ENCODE measurements around the gene MICAL1.

Gene MICAL1, protein sequence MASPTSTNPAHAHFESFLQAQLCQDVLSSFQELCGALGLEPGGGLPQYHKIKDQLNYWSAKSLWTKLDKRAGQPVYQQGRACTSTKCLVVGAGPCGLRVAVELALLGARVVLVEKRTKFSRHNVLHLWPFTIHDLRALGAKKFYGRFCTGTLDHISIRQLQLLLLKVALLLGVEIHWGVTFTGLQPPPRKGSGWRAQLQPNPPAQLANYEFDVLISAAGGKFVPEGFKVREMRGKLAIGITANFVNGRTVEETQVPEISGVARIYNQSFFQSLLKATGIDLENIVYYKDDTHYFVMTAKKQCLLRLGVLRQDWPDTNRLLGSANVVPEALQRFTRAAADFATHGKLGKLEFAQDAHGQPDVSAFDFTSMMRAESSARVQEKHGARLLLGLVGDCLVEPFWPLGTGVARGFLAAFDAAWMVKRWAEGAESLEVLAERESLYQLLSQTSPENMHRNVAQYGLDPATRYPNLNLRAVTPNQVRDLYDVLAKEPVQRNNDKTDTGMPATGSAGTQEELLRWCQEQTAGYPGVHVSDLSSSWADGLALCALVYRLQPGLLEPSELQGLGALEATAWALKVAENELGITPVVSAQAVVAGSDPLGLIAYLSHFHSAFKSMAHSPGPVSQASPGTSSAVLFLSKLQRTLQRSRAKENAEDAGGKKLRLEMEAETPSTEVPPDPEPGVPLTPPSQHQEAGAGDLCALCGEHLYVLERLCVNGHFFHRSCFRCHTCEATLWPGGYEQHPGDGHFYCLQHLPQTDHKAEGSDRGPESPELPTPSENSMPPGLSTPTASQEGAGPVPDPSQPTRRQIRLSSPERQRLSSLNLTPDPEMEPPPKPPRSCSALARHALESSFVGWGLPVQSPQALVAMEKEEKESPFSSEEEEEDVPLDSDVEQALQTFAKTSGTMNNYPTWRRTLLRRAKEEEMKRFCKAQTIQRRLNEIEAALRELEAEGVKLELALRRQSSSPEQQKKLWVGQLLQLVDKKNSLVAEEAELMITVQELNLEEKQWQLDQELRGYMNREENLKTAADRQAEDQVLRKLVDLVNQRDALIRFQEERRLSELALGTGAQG

GRCh38 chr6:109455437-109456110 lies at the start of gene MICAL1:
MICAL1 (minus strand) TSS chr6:109455772; CDS start chr6:109454196, 1,576 bp downstream.
- TF ChIP-seq POLR2AphosphoS5 (IDR thresholded peaks at IDR 0.05; ENCODE audit: borderline replicate concordance, low read depth, low read length), result peak; percentile 44; the same call in 1 of the 2 replicates
- TF ChIP-seq EZH2 (IDR thresholded peaks at IDR 0.05), result no peak
- peak within 1 kb of the TSS; percentile 84 for H3K4me3 ChIP-seq
- no peaks in the 10 kb centered on the region for H3K9me3 ChIP-seq (ENCODE audit: low read depth, low read length)
- no peaks in the 10 kb centered on the region for H3K36me3 ChIP-seq (ENCODE audit: insufficient read depth, low read length)
- H3K9ac ChIP-seq (ENCODE audit: insufficient read length), result peak within 1 kb of the TSS; percentile 66
- H3K27ac ChIP-seq, result peak within 1 kb of the TSS; percentile 57; the same call in 1 of the 2 replicates
- DNase-seq (ENCODE audit: low read depth, low spot score), result no peak

GRCh38 chr6:109503327-109504224 lies 48.0 kb upstream of the MICAL1 start:
- Histone ChIP-seq H3K36me3 (ENCODE audit: insufficient read depth, low read length) (no peaks in the 10 kb centered on the region), H3K9me3 (ENCODE audit: low read depth, low read length) (no peaks in the 10 kb centered on the region), H3K9ac (ENCODE audit: insufficient read length) (no peak overlapping the region), H3K4me3 (no peak overlapping the region), H3K27ac (no peak overlapping the region)
- no peak for DNase-seq (ENCODE audit: low read depth, low spot score)
- no peak for TF ChIP-seq POLR2AphosphoS5 (IDR thresholded peaks at IDR 0.05; ENCODE audit: borderline replicate concordance, low read depth, low read length)
- no peak for TF ChIP-seq EZH2 (IDR thresholded peaks at IDR 0.05)
- no peak for TF ChIP-seq FOXP2 (optimal IDR thresholded peaks at IDR 0.05; ENCODE audit: control extremely low read depth, extremely low read length, insufficient read depth)

DNA sequence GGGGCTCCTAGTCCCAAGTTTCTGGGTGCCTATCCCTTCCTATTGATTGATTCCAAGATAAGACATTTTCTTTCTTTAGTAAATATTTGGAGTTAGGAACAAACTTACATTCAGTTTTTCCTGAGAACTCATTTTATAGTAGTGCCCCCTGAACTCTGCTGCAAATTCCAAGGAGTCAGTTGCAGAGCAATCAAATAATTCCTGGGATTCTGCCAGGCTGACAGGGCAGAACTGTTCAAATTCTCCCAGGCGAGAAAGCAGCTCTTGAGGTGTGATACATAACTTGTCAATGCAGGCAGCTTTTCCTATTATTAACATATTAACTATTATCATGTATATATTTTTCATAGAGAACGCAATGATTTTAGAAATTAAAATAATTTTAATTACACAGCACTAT lies 43.4 kb upstream of the MICAL1 start:
- no peak for DNase-seq (ENCODE audit: low read depth, low spot score)
- H3K4me3 ChIP-seq, result no peak overlapping the region
- no peaks in the 10 kb centered on the region for H3K36me3 ChIP-seq (ENCODE audit: insufficient read depth, low read length)
- TF ChIP-seq FOXP2 (optimal IDR thresholded peaks at IDR 0.05; ENCODE audit: control extremely low read depth, extremely low read length, insufficient read depth) (no peak), EZH2 (IDR thresholded peaks at IDR 0.05) (no peak), POLR2AphosphoS5 (IDR thresholded peaks at IDR 0.05; ENCODE audit: borderline replicate concordance, low read depth, low read length) (no peak)
- H3K27ac ChIP-seq, result no peak overlapping the region
- no peaks in the 10 kb centered on the region for H3K9me3 ChIP-seq (ENCODE audit: low read depth, low read length)
- no peak overlapping the region for H3K9ac ChIP-seq (ENCODE audit: insufficient read length)

- no peak for DNase-seq (ENCODE audit: low read depth, low spot score)
- Histone ChIP-seq H3K4me3 (no peak overlapping the region), H3K27ac (no peak overlapping the region), H3K9ac (ENCODE audit: insufficient read length) (no peak overlapping the region), H3K9me3 (ENCODE audit: low read depth, low read length) (no peaks in the 10 kb centered on the region), H3K36me3 (ENCODE audit: insufficient read depth, low read length) (no peaks in the 10 kb centered on the region)
- TF ChIP-seq FOXP2 (optimal IDR thresholded peaks at IDR 0.05; ENCODE audit: control extremely low read depth, extremely low read length, insufficient read depth) (no peak), EZH2 (IDR thresholded peaks at IDR 0.05) (no peak), POLR2AphosphoS5 (IDR thresholded peaks at IDR 0.05; ENCODE audit: borderline replicate concordance, low read depth, low read length) (no peak)
These were observed 42.5 kb upstream of the MICAL1 start for GRCh38 chr6:109498052-109498451.

DNA sequence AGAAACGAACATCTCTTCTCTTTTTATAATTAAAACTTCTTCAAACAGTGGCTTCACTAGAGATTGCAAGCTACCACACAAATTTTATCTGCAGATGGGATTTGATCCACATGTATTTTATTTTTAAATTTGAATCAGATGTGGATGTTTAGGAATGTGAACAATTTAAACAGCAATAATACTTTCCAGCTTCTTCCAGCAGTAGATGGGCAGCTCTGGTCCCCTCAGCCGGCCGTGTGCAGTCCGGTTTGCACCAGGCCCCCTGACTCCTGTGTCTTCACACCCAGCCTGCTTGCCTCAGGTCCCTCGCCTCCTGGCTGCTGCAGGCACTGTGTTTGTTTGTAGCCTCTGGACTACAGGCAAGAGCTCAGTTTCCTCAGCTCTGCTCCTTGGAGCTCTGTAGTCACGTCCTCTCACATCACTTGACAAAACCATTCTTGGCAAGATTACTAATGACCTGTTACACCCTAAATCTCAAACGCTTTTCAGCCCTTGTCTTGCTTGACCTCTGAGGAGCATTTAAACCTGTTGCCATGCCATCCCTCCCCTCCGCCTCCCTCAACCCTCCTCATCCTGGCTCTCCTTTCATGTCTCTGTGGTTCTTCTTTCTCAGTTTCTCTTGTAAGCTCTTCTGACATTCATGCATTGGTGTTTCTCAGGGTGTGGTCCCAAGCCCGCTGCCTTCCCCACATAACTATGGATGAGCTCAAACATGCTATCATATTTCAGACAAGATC lies 40.6 kb upstream of the MICAL1 start:
- no peaks in the 10 kb centered on the region for H3K9me3 ChIP-seq (ENCODE audit: low read depth, low read length)
- H3K4me3 ChIP-seq, result no peak overlapping the region
- TF ChIP-seq FOXP2 (optimal IDR thresholded peaks at IDR 0.05; ENCODE audit: control extremely low read depth, extremely low read length, insufficient read depth), result no peak
- no peak for TF ChIP-seq POLR2AphosphoS5 (IDR thresholded peaks at IDR 0.05; ENCODE audit: borderline replicate concordance, low read depth, low read length)
- TF ChIP-seq EZH2 (IDR thresholded peaks at IDR 0.05), result no peak
- no peak overlapping the region for H3K27ac ChIP-seq
- no peak for DNase-seq (ENCODE audit: low read depth, low spot score)
- H3K9ac ChIP-seq (ENCODE audit: insufficient read length), result no peak overlapping the region
- H3K36me3 ChIP-seq (ENCODE audit: insufficient read depth, low read length), result no peaks in the 10 kb centered on the region

- Histone ChIP-seq H3K36me3 (ENCODE audit: insufficient read depth, low read length) (no peaks in the 10 kb centered on the region), H3K4me3 (no peak overlapping the region), H3K27ac (no peak overlapping the region), H3K9ac (ENCODE audit: insufficient read length) (no peak overlapping the region), H3K9me3 (ENCODE audit: low read depth, low read length) (no peaks in the 10 kb centered on the region)
- TF ChIP-seq POLR2AphosphoS5 (IDR thresholded peaks at IDR 0.05; ENCODE audit: borderline replicate concordance, low read depth, low read length) (no peak), FOXP2 (optimal IDR thresholded peaks at IDR 0.05; ENCODE audit: control extremely low read depth, extremely low read length, insufficient read depth) (no peak), EZH2 (IDR thresholded peaks at IDR 0.05) (no peak)
- DNase-seq (ENCODE audit: low read depth, low spot score), result no peak
These were observed 38.3 kb upstream of the MICAL1 start for GRCh38 chr6:109493865-109494264.
